HG02852 (cell line): ENCODE measurements around the gene ERI2.
"Not testable (repeated sequence)": the region's sequence is repeated elsewhere in the genome, so short reads cannot be mapped to it uniquely, and the experiment has no call there.

Experiments used
- ATAC-seq: cut with Tn5 transposase; IDR thresholded peaks from one replicate; pipeline ENCODE4 v1.9.1; 2021; ENCODE audit warnings: mild to moderate bottlenecking, moderate library complexity; ENCODE audit not compliant: unreplicated experiment

ERI2 gene

GRCh38 chr16:20818929-20819585 lies 12.8 kb upstream of the ERI2 start:
- ATAC-seq = no peak

GRCh38 chr16:20814784-20815183 lies 8.5 kb upstream of the ERI2 start:
- no peak for ATAC-seq

- ATAC-seq = no peak
Observed at GRCh38 chr16:20812510-20812909, 6.2 kb upstream of the ERI2 start.

GRCh38 chr16:20811889-20812439 lies 5.7 kb upstream of the ERI2 start:
- ATAC-seq = no peak

GRCh38 chr16:20807862-20808261 lies 1.6 kb upstream of the ERI2 start:
- ATAC-seq = no peak

- not testable (repeated sequence) for ATAC-seq
Observed at GRCh38 chr16:20805684-20806167, 546 bp downstream of the ERI2 start.

- no peak for ATAC-seq
Observed at GRCh38 chr16:20803561-20804214, 2.6 kb downstream of the ERI2 start.

GRCh38 chr16:20803192-20803560 lies 3.1 kb downstream of the ERI2 start:
- ATAC-seq = no peak

- no peak for ATAC-seq
Observed at GRCh38 chr16:20801278-20801677, 5.0 kb downstream of the ERI2 start.

- no peak for ATAC-seq
Observed at GRCh38 chr16:20799599-20799998, 6.7 kb downstream of the ERI2 start.

- ATAC-seq = no peak
Observed at GRCh38 chr16:20798364-20798763, 7.9 kb downstream of the ERI2 start.

GRCh38 chr16:20791923-20792612 lies 14.2 kb downstream of the ERI2 start:
- no peak for ATAC-seq

GRCh38 chr16:20789130-20789529 lies 17.1 kb downstream of the ERI2 start:
- no peak for ATAC-seq

GRCh38 chr16:20784204-20784603 lies 22.1 kb downstream of the ERI2 start:
- ATAC-seq = no peak

GRCh38 chr16:20782470-20782869 lies 23.8 kb downstream of the ERI2 start:
- ATAC-seq = no peak

GRCh38 chr16:20781697-20782096 lies 24.6 kb downstream of the ERI2 start:
- no peak for ATAC-seq

- no peak for ATAC-seq
Observed at GRCh38 chr16:20774703-20775362, 31.4 kb downstream of the ERI2 start.

- ATAC-seq = no peak
Observed at GRCh38 chr16:20773679-20774078, 32.6 kb downstream of the ERI2 start.

GRCh38 chr16:20768818-20769217 lies 37.5 kb downstream of the ERI2 start:
- ATAC-seq = no peak

- no peak for ATAC-seq
Observed at GRCh38 chr16:20768121-20768520, 38.2 kb downstream of the ERI2 start.

- no peak for ATAC-seq
Observed at GRCh38 chr16:20767577-20767976, 38.7 kb downstream of the ERI2 start.
